Suprapubic skin (tissue), 3 donors: ENCODE data around the gene UTS2B.

Source experiments
- POLR2A ChIP-seq, 2 donors: fragments of 450-650 bp; IDR thresholded peaks; one replicate each; pipeline ENCODE4 v1.6.1; 2017; ENCODE audit warnings: antibody characterized with exemption in 2 of 2, mild to moderate bottlenecking in 2 of 2, moderate library complexity in 2 of 2
- TF ChIP-seq, protein P1 (sequence below), 2 donors: fragments of 200-600 bp in 1 of 2; fragments of 450-650 bp in 1 of 2; sonication (generic) in 1 of 2; IDR thresholded peaks; one replicate each; pipeline ENCODE4 v1.5.1; 2016 to 2019; ENCODE audit warnings: antibody characterized with exemption in 2 of 2, mild to moderate bottlenecking in 1 of 2, moderate library complexity in 1 of 2

DNA sequence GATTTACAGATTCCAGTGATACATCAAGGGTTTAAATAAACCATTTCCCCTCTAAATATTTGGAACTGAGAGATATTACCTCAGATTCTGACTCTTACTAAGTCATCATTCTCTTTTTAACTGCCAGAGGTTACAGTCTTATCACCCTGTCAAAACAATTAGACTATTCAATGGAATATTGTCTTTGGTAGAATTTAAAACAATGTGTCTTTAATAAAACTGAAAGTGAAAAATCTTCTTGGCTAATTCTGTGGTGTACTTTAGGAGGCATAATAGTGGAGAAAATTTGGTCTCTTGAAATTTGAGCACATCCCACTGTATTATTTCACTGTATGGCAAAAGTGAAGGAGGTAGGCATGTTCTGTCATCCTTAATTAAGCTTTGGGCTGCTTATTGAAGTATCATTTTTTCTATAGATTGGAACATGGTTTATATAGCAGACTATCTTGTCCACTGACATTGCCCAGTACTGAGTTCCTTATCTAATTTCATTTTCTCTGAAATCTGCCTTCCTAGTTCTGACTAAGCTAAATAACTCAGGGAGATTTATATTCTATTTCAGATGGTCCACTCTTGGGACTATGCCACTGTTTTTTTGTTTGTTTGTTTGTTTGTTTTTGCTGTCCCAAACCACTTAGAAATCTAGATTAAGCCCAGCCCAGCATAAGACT is 48.0 kb upstream of the UTS2B start:
- TF ChIP-seq POLR2A (IDR thresholded peaks at IDR 0.05): no peak
- TF ChIP-seq, protein P1, sequence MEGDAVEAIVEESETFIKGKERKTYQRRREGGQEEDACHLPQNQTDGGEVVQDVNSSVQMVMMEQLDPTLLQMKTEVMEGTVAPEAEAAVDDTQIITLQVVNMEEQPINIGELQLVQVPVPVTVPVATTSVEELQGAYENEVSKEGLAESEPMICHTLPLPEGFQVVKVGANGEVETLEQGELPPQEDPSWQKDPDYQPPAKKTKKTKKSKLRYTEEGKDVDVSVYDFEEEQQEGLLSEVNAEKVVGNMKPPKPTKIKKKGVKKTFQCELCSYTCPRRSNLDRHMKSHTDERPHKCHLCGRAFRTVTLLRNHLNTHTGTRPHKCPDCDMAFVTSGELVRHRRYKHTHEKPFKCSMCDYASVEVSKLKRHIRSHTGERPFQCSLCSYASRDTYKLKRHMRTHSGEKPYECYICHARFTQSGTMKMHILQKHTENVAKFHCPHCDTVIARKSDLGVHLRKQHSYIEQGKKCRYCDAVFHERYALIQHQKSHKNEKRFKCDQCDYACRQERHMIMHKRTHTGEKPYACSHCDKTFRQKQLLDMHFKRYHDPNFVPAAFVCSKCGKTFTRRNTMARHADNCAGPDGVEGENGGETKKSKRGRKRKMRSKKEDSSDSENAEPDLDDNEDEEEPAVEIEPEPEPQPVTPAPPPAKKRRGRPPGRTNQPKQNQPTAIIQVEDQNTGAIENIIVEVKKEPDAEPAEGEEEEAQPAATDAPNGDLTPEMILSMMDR (IDR thresholded peaks at IDR 0.05): no peak
